ENCODE measurements around the gene TLN1. TPM values are rescaled to one million over a fixed set of nuclear protein-coding genes. Genes with fewer than 3 reads are reported as not detected.

The TLN1 gene
- total RNA-seq, 3 donors from 2014 or later = 163 to 497 (median 215) TPM

- no peak for DNase-seq (ENCODE audit: low spot score in 2 of 2)
- Histone ChIP-seq H3K27ac (no peak overlapping the region), H3K36me3 (peaks cover 33% of the 10 kb centered on the region), H3K9me3 (no peaks in the 10 kb centered on the region), H3K27me3 (no peaks in the 10 kb centered on the region), H3K4me1 (no peaks in the 10 kb centered on the region), H3K4me3 (no peak overlapping the region)
- TF ChIP-seq CTCF (IDR thresholded peaks at IDR 0.05) = no peak
- TF ChIP-seq POLR2AphosphoS5 (IDR thresholded peaks at IDR 0.05) = no peak
- TF ChIP-seq POLR2A (IDR thresholded peaks at IDR 0.05) = no peak
- intact Hi-C loops (cut with DNase I; ENCODE audit: low total_unique reads) = no loop called here
Measured at GRCh38 chr9:35700942-35701341, 31.1 kb downstream of the TLN1 start.

GRCh38 chr9:35700031-35700430 is 32.0 kb downstream of the TLN1 start:
- intact Hi-C loops (cut with DNase I; ENCODE audit: low total_unique reads) = no loop called here

GRCh38 chr9:35698231-35698630 is 33.8 kb downstream of the TLN1 start:
- peaks cover 17% of the 10 kb centered on the region for H3K36me3 ChIP-seq
- H3K27me3 ChIP-seq = no peaks in the 10 kb centered on the region
- intact Hi-C loops (cut with DNase I; ENCODE audit: low total_unique reads) = no loop called here
- no peaks in the 10 kb centered on the region for H3K4me1 ChIP-seq
- no peak overlapping the region for H3K4me3 ChIP-seq
- peak overlapping the region; percentile 8 to 66 for H3K27ac ChIP-seq
- TF ChIP-seq CTCF (IDR thresholded peaks at IDR 0.05) (no peak), POLR2A (IDR thresholded peaks at IDR 0.05) (no peak), POLR2AphosphoS5 (IDR thresholded peaks at IDR 0.05) (no peak)
- no peaks in the 10 kb centered on the region for H3K9me3 ChIP-seq
- no peak for DNase-seq (ENCODE audit: low spot score in 2 of 2)

More at GRCh38 chr9:35700031-35700430, 32.0 kb downstream of the TLN1 start:
- H3K9me3 ChIP-seq = no peaks in the 10 kb centered on the region
- no peak for TF ChIP-seq CTCF (IDR thresholded peaks at IDR 0.05)
- no peaks in the 10 kb centered on the region for H3K4me1 ChIP-seq
- H3K36me3 ChIP-seq = peaks cover 27% of the 10 kb centered on the region
- no peak for DNase-seq (ENCODE audit: low spot score in 2 of 2)
- no peaks in the 10 kb centered on the region for H3K27me3 ChIP-seq
- H3K4me3 ChIP-seq = no peak overlapping the region
- no peak overlapping the region for H3K27ac ChIP-seq

GRCh38 chr9:35697486-35697885 is 34.5 kb downstream of the TLN1 start:
- Histone ChIP-seq H3K4me3 (no peak overlapping the region), H3K36me3 (peaks cover 17% of the 10 kb centered on the region), H3K27me3 (no peaks in the 10 kb centered on the region), H3K4me1 (no peaks in the 10 kb centered on the region), H3K27ac (peak overlapping the region; percentile 20 to 66), H3K9me3 (no peaks in the 10 kb centered on the region)
- TF ChIP-seq POLR2A (IDR thresholded peaks at IDR 0.05) (no peak), CTCF (IDR thresholded peaks at IDR 0.05) (no peak), POLR2AphosphoS5 (IDR thresholded peaks at IDR 0.05) (no peak)
- no peak for DNase-seq (ENCODE audit: low spot score in 2 of 2)
- intact Hi-C loops (cut with DNase I; ENCODE audit: low total_unique reads) = no loop called here

GRCh38 chr9:35696520-35697215 is 35.3 kb downstream of the TLN1 start:
- H3K9me3 ChIP-seq = no peaks in the 10 kb centered on the region
- intact Hi-C loops (cut with DNase I; ENCODE audit: low total_unique reads) = loop anchor here (1.0 kb wide), 1 partner anchor 33 kb away; no protein-coding TSS in a partner anchor
- H3K36me3 ChIP-seq = peaks cover 17% of the 10 kb centered on the region
- H3K4me3 ChIP-seq = no peak overlapping the region
- H3K27me3 ChIP-seq = no peaks in the 10 kb centered on the region
- TF ChIP-seq CTCF (IDR thresholded peaks at IDR 0.05) (peak; percentile 51 to 74 (median 71)), POLR2A (IDR thresholded peaks at IDR 0.05) (no peak), POLR2AphosphoS5 (IDR thresholded peaks at IDR 0.05) (peak in 1 of 3 donors; percentile 24)
- peak in 1 of 2 donors; percentile 54 for DNase-seq (ENCODE audit: low spot score in 2 of 2)
- H3K4me1 ChIP-seq = no peaks in the 10 kb centered on the region
- H3K27ac ChIP-seq = peak overlapping the region; percentile 36 to 66

All from breast epithelium (tissue), 4 donors.